ENCODE results near the gene CRYGN. TPM values are rescaled to one million over a fixed set of nuclear protein-coding genes. Genes with fewer than 3 reads are reported as not detected.
A peak's percentile ranks its signal among the peaks of the same experiment; 100 is the strongest.

The CRYGN gene
- total and polyA plus RNA-seq, 2 of the 13 experiments (the other 11 are each of a cell fraction or from before 2014, with no cell fraction given): 0.11 TPM; not detected in 1

DNA sequence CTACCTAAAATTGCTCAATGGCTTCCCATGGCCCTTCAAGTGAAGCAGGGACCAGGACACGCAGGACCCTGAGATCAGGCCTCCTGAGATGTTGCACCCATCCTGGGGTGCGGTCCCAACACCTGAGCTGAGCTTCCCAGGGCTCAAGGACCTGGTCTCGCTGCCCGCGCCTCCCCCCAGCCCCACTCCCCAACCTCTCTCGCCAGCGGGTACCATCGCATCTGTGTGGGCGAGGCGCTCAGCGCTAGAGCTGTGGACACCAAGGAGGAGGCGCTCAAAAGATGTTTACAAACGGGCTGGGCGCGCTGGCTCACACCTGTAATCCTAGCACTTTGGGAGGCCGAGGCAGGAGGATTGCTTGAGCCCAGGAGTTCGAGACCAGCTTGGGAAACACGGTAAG, 7.4 kb upstream of the CRYGN start:
- Histone ChIP-seq H2AFZ (ENCODE audit: low read length) (no peak overlapping the region), H3K36me3 (replicated peaks in 1 of 2; ENCODE audit: control insufficient read depth in 1 of 2, insufficient read depth in 2 of 2, low read length in 2 of 2) (no peaks in the 10 kb centered on the region), H3K79me2 (ENCODE audit: insufficient read depth, low read length) (no peaks in the 10 kb centered on the region), H3K4me2 (ENCODE audit: low read depth, low read length) (no peak overlapping the region), H4K20me1 (ENCODE audit: insufficient read depth, low read length) (no peaks in the 10 kb centered on the region), H3K4me3 (replicated peaks in 1 of 3; ENCODE audit: insufficient read depth in 1 of 3, low read depth in 2 of 3, low read length in 3 of 3) (no peak overlapping the region), H3K9ac (ENCODE audit: insufficient read depth, low read depth, low read length) (no peak overlapping the region), H3K27me3 (ENCODE audit: control insufficient read depth in 1 of 2, insufficient read depth in 2 of 2, low read length in 2 of 2) (peaks cover 3 to 23% of the 10 kb centered on the region in 2 experiments; a peak in 3 of 5 replicates), H3K4me1 (ENCODE audit: insufficient read depth, low read length) (no peaks in the 10 kb centered on the region), H3K27ac (ENCODE audit: extremely low read length, insufficient read depth, low read length) (no peak overlapping the region), H3K9me3 (ENCODE audit: low read length) (no peaks in the 10 kb centered on the region)
- in situ Hi-C loops (cut with HindIII; ENCODE audit: extremely low pct_ligation_motif_present, low pct_unique_long_range_greater_than_20kb): loop anchor here (5.0 kb wide), 1 partner anchor 80 kb away; no protein-coding TSS in a partner anchor
- 79% methylated on average over 12 of the region's 18 CpGs for WGBS (ENCODE audit: low lambda C conversion rate)
- POLR2A ChIA-PET: no interaction called here
- ATAC-seq (no peak), DNase-seq (ENCODE audit: low spot score) (no peak), FAIRE-seq (no peak)
- TF ChIP-seq NRL (CRISPR knock-in tag; IDR thresholded peaks at IDR 0.05; ENCODE audit: borderline replicate concordance) (no peak), RBM39 (IDR thresholded peaks at IDR 0.05; ENCODE audit: low read depth, low read length, poor library complexity, severe bottlenecking) (peak; percentile 10)
- CTCF ChIA-PET (ENCODE audit: low intra/inter-chr PET ratio, low total read pairs): interaction anchor here (1.5 to 2.5 kb wide), 3 partner anchors 78 to 132 kb away, joined by 3 to 33 read pairs (median 5); no protein-coding TSS in a partner anchor
- no TSS peak for BruUV-seq (replicated peaks)
- intact Hi-C loops (cut with micrococcal nuclease; ENCODE audit: unreplicated experiment): loop anchor here (5.0 kb wide), 1 partner anchor 40 kb away; no protein-coding TSS in a partner anchor

DNA sequence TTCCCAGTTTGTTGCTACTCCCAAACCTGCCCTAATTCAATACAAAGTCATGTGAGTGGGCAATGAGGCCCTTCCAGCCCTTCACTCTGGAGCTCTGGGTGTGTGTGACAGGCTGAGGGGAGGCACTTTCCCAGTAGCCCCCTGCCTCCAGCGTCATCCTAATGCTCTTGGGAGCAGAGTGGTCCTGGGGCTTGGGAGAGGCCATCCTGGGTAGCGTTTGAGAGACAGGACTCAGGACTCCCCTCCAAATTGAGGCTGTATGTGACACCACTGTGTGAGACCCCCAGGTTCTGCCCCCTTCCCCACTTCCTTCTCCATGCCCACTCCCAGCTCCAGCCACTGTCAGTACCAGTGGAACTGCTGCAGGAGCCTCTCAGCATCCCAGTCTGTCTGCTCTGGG, 6.5 kb upstream of the CRYGN start:
- Histone ChIP-seq H3K9me3 (ENCODE audit: low read length) (no peaks in the 10 kb centered on the region), H3K4me3 (replicated peaks in 1 of 3; ENCODE audit: insufficient read depth in 1 of 3, low read depth in 2 of 3, low read length in 3 of 3) (no peak overlapping the region), H3K27me3 (ENCODE audit: control insufficient read depth in 1 of 2, insufficient read depth in 2 of 2, low read length in 2 of 2) (peaks cover 1 to 18% of the 10 kb centered on the region in 2 experiments; a peak in 2 of 5 replicates), H4K20me1 (ENCODE audit: insufficient read depth, low read length) (no peaks in the 10 kb centered on the region), H3K36me3 (replicated peaks in 1 of 2; ENCODE audit: control insufficient read depth in 1 of 2, insufficient read depth in 2 of 2, low read length in 2 of 2) (no peaks in the 10 kb centered on the region), H2AFZ (ENCODE audit: low read length) (no peak overlapping the region), H3K4me1 (ENCODE audit: insufficient read depth, low read length) (no peaks in the 10 kb centered on the region), H3K9ac (ENCODE audit: insufficient read depth, low read depth, low read length) (no peak overlapping the region), H3K27ac (ENCODE audit: extremely low read length, insufficient read depth, low read length) (no peak overlapping the region), H3K79me2 (ENCODE audit: insufficient read depth, low read length) (no peaks in the 10 kb centered on the region), H3K4me2 (ENCODE audit: low read depth, low read length) (no peak overlapping the region)
- POLR2A ChIA-PET: no interaction called here
- CTCF ChIA-PET (ENCODE audit: low intra/inter-chr PET ratio, low total read pairs): interaction anchor here (1.5 kb wide), 1 partner anchor 77 kb away, joined by 3 read pairs; no protein-coding TSS in a partner anchor
- ATAC-seq (no peak), FAIRE-seq (no peak), DNase-seq (ENCODE audit: low spot score) (no peak)
- in situ Hi-C loops (cut with HindIII; ENCODE audit: extremely low pct_ligation_motif_present, low pct_unique_long_range_greater_than_20kb): loop anchor here (5.0 kb wide), 1 partner anchor 79 kb away; no protein-coding TSS in a partner anchor
- WGBS (ENCODE audit: low lambda C conversion rate): no CpG with 5 or more reads among the region's 2 CpGs
- intact Hi-C loops (cut with micrococcal nuclease; ENCODE audit: unreplicated experiment): loop anchor here (5.0 kb wide), 1 partner anchor 39 kb away; no protein-coding TSS in a partner anchor
- no TSS peak for BruUV-seq (replicated peaks)
- TF ChIP-seq, protein P1, sequence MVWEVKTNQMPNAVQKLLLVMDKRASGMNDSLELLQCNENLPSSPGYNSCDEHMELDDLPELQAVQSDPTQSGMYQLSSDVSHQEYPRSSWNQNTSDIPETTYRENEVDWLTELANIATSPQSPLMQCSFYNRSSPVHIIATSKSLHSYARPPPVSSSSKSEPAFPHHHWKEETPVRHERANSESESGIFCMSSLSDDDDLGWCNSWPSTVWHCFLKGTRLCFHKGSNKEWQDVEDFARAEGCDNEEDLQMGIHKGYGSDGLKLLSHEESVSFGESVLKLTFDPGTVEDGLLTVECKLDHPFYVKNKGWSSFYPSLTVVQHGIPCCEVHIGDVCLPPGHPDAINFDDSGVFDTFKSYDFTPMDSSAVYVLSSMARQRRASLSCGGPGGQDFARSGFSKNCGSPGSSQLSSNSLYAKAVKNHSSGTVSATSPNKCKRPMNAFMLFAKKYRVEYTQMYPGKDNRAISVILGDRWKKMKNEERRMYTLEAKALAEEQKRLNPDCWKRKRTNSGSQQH (CRISPR knock-in tag; IDR thresholded peaks at IDR 0.05; ENCODE audit: low read depth): no peak
- TF ChIP-seq, protein P2, sequence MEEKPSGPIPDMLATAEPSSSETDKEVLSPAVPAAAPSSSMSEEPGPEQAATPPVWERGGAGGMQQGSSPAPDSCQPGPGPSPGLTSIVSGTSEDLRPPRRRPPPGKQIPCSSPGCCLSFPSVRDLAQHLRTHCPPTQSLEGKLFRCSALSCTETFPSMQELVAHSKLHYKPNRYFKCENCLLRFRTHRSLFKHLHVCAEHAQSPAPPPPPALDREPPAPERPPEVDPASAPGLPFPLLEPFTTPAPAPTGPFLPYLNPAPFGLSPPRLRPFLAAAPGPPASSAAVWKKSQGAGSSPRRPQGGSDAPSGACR (CRISPR knock-in tag; IDR thresholded peaks at IDR 0.05): no peak
- TF ChIP-seq, protein P3, sequence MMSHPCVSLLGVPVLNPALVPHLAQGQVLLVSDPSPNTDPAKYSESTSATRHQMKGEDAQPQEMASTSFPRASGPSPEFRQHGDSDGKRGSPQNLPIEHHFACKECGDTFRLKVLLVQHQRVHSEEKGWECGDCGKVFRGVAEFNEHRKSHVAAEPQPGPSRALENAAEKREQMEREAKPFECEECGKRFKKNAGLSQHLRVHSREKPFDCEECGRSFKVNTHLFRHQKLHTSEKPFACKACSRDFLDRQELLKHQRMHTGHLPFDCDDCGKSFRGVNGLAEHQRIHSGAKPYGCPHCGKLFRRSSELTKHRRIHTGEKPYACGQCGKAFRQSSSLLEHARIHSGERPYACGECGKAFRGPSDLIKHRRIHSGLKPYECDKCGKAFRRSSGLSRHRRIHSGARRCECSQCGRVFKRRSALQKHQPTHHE (CRISPR knock-in tag; IDR thresholded peaks at IDR 0.05; ENCODE audit: borderline replicate concordance): no peak
- TF ChIP-seq ZNF256 (CRISPR knock-in tag; conservative IDR thresholded peaks at IDR 0.05) (no peak), MXI1 (IDR thresholded peaks at IDR 0.05; ENCODE audit: borderline replicate concordance, low read depth, low read length) (no peak), MED13 (CRISPR knock-in tag; IDR thresholded peaks at IDR 0.05) (no peak), ZC3H13 (CRISPR knock-in tag; IDR thresholded peaks at IDR 0.05) (no peak), MTF1 (CRISPR knock-in tag; IDR thresholded peaks at IDR 0.05) (no peak), ARHGAP35 (CRISPR knock-in tag; IDR thresholded peaks at IDR 0.05; ENCODE audit: borderline replicate concordance) (no peak)
- TF ChIP-seq, protein P4, sequence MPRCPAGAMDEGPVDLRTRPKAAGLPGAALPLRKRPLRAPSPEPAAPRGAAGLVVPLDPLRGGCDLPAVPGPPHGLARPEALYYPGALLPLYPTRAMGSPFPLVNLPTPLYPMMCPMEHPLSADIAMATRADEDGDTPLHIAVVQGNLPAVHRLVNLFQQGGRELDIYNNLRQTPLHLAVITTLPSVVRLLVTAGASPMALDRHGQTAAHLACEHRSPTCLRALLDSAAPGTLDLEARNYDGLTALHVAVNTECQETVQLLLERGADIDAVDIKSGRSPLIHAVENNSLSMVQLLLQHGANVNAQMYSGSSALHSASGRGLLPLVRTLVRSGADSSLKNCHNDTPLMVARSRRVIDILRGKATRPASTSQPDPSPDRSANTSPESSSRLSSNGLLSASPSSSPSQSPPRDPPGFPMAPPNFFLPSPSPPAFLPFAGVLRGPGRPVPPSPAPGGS (CRISPR knock-in tag; IDR thresholded peaks at IDR 0.05): no peak
